Measurements from ENCODE around the gene FSIP1.

FSIP1 gene

DNA sequence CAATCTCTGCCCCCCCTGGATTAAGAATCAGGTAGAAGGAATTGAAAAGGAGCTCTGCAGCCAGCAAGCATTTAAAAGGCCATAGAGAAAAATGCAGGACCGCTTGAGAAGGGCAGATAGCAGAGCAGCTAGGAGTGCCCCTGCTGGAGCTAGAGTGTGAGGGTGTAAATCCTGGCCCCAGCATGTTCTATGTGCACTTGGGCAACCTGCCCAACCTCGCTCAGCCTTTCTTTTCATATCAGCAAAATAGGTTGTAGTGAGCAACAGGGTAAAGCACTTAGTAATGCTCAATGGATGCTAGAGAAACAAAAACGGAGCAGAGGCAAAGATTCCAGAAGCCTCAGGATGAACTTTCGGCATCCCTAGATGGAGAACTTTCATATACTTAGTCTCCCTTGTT, 226.8 kb downstream of the FSIP1 start:
- no peak for DNase-seq (ENCODE audit: low read depth in 2 of 2, low spot score in 1 of 2)

DNA sequence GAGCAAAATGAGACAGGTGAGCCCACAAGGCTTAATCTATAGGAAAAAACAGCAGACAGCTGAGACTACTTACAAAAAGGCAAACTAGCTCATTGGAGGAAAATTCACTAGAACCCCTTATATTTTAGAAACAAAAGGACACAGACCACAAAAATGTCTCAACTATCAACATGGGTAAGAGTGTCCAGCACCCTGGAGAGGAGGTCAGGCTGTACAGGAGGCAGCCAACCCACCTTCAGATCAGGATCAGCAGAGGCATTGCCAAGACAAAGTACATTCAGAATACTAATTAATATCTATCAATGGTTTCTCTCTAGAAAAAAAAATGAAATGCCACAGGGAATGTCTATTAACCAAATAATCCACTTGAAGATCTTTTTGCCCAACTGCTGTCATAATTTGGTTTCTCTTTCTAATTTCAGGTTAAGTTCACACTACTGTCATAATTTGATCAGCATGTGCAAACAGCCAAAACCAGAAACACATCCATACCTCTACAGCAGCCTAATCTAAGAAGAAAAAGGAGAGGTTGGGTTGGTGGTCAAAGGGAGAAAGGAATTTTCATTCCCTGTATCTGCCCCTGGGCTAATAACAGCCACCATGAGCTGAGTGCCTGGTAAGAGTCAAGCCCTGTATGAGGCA, 227.8 kb downstream of the FSIP1 start:
- no peak for DNase-seq (ENCODE audit: low read depth in 2 of 2, low spot score in 1 of 2)

DNA sequence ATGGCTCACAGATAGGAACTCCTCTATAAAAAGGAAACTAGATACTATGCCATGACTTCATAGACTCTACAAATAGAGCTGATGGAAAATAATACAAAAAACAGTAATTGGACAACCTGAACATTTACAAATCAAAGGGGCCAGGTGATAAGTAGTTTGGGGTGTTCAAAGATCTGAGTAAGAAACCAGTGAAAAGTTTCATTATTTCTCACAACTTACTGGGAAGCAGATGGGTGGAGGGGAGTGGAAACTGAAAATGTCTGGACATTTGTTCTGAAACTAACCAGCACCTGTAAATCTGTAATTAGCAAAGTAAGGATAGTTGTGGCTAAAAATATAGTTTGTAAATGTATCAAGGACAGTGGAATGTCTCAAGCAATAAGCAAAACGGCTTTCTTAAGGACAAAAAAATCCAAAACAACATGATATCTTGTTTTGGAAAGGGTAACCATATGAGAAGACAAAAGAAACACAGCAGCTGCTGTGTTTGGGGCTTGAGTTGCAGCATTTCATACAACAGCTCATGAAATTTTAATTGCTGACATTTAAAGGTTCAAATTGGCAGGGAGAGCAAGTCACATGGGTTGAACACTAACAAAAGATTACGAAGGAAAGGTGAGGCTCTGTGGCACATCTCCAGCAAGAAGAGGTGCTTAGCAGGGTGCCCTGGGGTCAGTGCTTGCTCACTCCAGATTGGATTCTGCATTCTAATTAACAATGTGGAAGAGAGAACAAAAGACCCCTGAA, 228.5 kb downstream of the FSIP1 start:
- no peak for DNase-seq (ENCODE audit: low read depth in 2 of 2, low spot score in 1 of 2)

DNA sequence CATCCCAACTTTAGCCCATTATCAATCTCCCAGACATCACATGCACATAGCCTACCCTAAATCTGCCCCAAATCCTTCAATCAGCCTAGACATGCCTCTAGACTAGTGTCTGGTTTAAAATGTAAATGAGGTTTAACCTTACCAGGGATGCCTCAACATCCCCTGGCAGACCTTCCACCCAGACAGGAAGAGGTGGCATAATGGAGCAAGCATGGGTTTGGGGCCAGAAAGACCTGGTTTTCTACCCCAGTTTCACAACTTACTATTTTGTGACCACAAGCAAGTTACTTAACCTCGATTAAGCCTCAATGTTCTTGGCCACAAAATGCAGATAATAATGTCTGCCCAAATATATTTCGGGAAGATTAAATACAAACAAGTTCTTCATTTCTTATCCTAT, 230.1 kb downstream of the FSIP1 start:
- DNase-seq (ENCODE audit: low read depth in 2 of 2, low spot score in 1 of 2), result no peak

DNA sequence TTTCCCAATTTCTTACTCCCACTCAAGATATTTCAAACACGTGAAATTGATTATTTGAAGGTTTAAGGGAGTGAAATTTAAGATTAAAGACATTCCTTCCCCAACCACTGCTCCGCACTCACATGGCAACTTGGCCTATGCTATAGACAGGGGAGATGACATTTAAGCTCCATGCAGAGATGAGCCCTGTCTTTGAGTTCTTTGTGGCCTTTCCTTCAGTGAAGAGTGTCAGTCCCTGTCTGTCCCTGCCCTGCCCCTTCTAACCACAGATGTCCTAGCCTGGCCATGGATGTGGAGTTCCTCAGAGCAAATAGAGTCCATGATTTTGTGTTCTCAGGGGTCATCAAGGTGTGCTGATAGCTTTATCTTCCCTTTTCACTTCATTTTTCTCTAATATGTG, 231.2 kb downstream of the FSIP1 start:
- no peak for DNase-seq (ENCODE audit: low read depth in 2 of 2, low spot score in 1 of 2)

Data from stimulated activated CD8-positive, alpha-beta memory T cell treated with anti-CD3 and anti-CD28 coated beads, Interleukin-4, amount 100 ng/mL, for 1 hour (primary cell).